IMR-90 (cell line): ENCODE measurements around the gene ZNF507. TPM values are rescaled to one million over a fixed set of nuclear protein-coding genes. Genes with fewer than 3 reads are reported as not detected.

Source experiments
- CTCF ChIP-seq: conservative IDR thresholded peaks from 2 replicates; pipeline ENCODE4 v1.5.1; 2012; ENCODE audit warnings: mild to moderate bottlenecking, low read depth, low read length, improper control_type of control experiment
- RFX5 ChIP-seq: IDR thresholded peaks from 2 replicates; pipeline ENCODE4 v1.8.0; 2012; ENCODE audit warnings: low read depth, mild to moderate bottlenecking, low read length, moderate library complexity
- polyA plus RNA-seq, 3 experiments: library from polyadenylated mRNA; depleted of rRNA; stranded (reverse); fragments of >200 nt; gene quantifications; 2 replicates each; pipeline ENCODE4 v1.2.3, GENCODE V29; 2012; ENCODE audit warnings: low replicate concordance in 1 of 3
- total RNA-seq: library from RNA; depleted of rRNA; stranded (reverse); fragments of >200 nt; gene quantifications from 2 replicates; pipeline ENCODE4 v1.2.3, GENCODE V29; 2012

ZNF507 gene
- total and polyA plus RNA-seq, 2 of the 4 experiments (the other 2 are of a cell fraction): 9.6 to 19.9 TPM

GRCh38 chr19:32368787-32369186, 23.4 kb downstream of the ZNF507 start (continued):
- TF ChIP-seq CTCF (no peak), RFX5 (no peak)
